NCI-H1105 (cell line): ENCODE results near the gene NFASC.

ENCODE experiments used
- DNase-seq: peaks from one replicate; lab custom pipeline; 2025; lab: John Stamatoyannopoulos, UW

Gene NFASC

DNA sequence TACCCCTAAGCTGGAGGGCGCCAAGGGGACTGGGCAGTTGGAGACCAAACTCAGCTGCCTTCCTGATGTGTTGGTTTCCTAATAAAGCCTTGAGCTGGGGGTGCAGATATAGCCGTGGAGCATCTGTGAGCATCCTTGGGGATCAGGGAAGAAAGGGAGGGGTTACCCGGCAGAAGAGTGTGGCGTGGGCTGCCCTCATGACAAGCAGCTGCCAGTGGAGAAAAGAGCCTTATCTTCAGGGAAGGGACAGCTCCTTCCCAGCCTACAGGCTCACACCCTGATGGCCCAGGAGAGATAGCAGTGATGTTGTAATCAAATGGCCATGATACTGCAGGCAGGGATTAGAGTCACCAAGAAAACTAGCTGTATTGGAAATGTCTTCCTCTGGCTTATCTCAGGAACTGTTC, 10.8 kb upstream of the NFASC start:
- no peak for DNase-seq

DNA sequence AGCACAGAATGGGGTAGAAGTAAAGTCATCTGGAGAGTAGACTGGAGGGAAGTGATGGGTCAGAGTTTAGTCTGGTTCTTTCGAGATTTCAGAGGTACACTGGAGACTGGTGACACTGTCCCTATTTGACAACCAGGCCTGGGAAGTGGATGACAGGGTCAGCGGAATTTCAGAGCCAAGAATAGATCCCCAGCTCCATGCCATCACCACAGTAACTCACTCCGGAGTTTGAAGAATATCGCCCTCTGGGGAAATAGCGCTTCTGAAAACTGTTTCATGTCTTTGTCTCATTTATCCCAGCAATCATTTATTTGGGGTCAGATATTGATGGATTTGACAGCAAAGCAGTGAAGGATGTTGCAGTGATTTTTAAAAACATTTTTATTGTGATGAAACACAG, 7.6 kb upstream of the NFASC start:
- no peak for DNase-seq

DNA sequence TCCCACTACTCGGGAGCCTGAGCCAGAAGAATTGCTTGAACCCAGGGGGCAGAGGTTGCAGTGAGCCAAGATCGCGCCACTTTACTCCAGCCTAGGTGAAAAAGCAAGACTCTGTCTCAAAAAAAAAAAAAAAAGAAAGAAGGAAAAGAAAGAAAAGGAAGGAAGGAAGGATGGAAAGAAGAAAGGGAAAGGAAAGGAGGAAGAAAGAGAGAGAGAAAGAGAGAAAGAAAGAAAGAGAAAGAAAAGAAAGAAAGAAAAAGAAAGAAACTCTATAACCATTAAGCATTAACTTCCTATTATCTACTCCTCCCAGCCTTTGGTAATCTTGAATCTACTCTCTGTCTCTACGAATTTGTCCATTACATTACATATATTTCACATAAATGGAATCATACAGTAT, 6.9 kb upstream of the NFASC start:
- no peak for DNase-seq

DNA sequence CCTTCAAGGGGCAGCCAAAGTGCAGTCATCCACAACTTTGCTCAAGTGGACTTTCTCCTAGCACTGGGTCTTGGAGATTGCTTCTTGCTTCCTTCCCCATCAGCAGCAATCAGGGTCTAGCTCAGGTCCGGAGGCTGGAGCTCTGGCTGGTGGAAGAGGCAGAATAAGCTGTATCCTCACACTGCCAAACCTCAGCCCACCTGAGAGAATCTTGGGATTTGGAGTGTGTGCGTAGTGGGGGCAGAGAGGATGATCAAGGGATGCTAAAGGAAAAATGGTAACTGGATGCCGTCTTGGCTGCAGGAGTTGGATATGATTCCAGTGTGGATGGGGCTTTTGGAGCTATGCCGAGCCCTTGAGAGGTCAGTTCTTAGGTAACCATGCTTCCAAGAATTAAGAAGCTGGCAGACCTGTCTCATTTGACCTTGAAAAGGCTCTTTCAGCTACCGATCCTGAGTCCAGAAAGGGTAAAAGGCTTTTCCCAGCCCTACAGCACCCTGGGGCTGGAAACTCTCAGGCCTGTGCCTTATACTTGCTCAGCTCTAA, 4.5 kb upstream of the NFASC start:
- no peak for DNase-seq

DNA sequence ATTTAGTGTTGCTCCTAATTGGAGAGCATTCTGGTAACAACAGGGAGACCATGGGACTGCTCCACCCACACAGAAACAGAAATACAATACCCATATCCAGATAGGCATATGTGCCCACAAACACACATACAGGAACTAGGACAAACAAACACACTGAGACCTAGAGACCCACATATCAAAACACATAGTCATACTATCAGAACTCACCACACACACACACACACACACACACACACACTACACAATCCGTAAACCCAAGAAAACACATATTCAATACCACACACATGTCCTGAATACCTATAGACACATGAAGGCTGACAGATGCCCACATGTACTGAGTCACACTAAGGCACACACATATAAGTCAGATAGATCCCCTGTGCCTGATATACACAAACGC, 3.5 kb upstream of the NFASC start:
- no peak for DNase-seq

DNA sequence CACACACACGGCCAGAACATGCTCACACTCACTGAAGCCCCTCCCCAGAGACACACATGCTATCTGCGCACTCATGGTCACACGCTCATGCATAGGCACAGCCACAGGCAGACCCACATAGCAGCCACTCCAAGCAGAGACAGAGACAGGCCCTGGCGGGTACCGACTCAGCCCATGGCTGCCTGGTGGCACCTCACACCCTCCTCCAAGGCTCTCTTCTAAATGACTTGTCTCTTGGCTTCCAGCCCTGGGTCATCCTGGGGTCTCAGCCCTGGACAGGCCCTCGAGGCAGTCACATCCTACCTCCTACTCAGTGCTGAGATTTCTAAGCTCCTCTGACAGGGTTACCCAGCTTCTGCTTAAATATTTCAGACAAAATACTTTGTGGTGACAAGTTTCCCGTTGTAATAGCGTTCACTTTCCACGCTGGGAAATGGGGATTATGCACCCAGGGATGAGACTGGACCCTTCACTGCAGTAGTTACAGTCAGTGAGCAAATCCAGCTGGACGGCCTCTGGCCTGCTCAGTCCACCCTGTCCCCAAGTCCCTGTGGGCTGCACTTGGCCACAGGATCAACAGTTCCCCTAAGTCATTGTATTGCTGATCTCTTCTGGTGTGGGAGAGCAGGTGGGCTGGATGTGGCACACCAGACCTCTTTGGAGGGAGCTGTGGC, 2.9 kb upstream of the NFASC start:
- no peak for DNase-seq

DNA sequence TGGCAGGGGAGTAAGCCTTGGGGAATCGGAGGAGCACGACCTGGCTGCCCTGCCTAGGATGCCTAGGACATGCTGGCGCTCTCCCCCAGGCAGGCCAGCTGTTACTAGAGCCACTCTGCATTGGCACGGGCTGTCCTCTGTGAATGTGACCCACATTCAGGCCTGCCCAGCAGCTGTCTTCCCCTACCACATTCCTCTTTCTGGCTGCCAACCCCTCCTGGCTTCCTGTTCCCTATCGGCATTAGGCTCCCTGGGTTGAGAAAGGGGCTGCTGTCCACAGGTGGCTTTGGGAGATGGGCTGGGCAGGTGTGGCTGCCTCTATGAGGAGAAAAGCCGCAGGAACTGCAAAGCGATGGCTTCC, 2.3 kb upstream of the NFASC start:
- DNase-seq: no peak

DNA sequence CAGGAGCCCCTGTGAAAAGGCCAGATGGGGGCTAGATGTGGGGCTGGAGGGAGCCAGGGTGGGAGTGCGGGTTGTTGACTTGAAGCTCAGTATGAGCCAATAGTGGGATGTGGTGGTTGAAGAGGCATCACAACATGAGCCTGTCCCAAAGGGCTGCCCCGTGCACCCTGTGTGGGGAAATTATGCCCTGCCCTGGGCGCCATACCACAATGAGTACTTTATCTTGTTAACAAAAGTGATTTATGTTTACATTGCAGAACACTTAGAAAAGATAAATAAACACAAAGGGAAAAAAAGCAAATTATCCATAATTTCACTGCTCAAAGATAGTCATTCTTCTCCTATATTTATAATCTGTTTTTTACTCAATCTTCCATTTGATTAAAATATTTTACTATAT, 1.6 kb upstream of the NFASC start:
- DNase-seq: no peak

DNA sequence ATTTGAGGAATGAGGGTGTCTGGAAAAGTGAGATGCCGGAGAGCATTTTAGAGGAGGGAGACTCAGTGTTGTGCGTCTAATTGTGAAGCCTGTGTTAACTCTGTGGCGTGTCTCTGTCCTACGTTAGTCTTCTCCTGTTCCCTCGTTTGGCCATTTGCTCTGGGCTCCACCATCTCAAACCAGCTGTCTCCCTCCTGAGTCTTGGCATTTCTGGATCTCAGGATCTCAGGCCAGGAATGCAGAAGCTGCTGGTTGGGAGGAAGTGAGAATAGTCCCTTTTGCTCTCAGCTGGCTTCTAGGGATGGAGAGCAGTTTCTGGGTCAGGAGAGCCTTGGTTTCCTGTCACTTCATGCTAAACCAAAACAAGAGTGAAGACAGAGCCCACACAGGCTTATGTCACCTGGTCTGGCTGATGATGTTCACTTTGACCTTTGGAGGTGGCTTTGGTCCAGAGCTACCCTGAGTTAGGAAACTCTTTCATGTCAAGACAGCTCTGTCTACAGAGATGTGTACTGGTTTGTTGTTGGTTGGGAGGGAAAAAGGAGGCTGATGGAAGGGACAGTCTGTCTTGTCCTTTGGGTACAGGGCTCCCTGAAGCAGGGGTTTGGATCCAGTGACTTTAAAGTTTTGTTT, 859 bp downstream of the NFASC start:
- DNase-seq: no peak

DNA sequence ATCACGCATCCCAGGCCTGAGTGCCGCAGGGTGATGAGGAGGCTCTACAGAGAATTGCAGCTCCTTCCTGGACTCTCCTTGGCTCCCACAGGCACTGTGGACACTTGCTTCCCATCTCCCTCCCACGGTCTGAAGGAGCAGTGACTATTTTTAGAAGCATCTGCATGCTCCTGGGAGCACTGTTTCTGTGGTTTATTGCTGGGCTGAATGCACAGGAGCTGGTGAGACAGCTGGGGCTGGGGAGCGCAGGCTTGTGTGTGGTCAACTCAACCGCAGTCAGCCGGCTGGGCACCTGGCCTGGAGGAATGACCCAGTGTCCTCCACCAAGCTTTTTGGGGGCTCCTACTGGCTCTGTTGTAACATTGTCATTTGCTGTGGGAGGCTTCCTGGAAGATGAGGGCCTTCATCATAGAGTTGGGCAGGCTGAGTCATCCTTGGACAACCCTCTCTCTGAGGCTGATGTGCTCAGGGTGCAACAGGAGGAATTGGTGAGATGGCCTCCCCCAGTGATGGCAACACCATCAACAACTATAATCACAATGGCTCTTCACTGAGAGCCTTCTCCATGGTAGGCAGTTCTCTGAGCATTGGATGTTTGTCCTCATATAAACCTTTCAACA, 1.7 kb downstream of the NFASC start:
- DNase-seq: no peak

DNA sequence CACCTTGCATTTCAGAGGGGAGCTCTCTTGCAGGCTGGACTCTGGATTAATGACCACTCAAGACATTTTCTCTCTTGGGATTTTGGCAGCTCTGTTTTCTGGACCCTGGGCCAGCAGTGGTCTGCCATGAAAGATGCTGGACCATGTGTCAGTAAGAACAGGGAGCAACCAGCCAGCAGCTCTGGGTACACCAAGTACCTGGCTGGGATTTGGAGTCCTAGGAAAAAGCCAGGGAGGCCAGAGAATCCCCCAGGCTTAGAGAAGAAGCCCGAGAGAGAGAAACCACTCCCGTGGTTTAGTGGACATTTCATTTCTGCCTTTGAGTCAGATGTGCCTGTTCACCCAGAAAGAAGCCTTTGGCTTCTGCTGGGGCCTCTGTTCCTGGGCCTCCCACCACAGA, 2.5 kb downstream of the NFASC start:
- no peak for DNase-seq

DNA sequence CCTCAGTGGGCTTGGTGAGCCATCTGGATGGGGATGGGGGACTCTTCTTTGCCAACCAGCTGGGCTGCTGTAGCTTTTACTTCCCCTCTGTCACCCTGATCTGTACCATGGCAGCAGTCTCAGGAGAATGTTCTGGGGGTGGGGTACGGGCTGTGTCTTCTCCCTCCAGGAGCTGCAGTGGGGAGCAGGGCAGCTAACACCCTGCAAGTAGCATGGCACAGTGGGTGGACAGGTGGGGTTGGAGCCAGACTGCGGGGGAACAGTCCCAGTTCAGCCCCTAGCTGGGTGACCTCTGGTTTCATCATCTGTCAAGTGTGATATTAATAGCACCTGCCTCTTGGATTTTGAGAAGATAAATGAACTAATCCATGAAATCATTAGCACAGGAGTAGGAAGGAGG, 3.1 kb downstream of the NFASC start:
- no peak for DNase-seq

DNA sequence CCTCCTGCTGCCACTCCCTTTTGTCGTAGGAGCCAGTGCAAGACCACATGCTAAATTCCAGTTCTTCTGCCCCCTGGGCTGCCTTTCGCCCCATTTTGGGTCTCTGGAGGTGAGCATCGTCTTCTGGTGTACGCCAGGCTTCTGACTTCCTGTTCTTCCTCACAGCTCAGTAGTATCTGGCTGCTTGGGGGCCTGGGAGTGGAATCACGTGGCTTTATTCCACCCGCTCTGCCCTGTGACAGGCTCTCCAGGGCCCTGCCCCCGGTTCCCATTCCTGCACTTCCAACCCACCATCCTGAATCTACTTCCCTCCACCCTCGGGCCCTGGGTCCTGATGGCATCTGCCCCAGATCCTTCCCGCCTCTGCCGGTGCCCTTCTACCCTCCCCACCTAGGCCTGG, 3.6 kb downstream of the NFASC start:
- no peak for DNase-seq

DNA sequence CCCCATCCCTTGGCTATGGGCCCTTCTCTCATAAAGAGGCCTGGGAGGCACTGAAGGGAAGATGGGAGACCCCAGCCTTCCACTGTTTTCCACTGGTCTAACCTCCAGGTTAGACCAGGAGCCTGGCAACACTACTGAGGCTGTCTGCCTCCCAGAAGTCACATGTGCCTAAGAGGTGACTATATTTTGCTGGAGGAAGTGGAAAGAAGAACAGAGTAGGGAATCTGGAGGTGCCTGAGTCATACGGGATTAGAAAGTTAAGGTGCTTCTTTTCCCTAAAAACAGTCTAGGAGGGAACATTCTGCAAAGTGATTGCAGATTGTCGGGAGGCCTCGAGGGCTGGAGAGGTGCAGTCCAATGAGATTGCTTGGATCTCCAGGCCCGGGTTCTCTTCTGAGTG, 4.6 kb downstream of the NFASC start:
- no peak for DNase-seq

DNA sequence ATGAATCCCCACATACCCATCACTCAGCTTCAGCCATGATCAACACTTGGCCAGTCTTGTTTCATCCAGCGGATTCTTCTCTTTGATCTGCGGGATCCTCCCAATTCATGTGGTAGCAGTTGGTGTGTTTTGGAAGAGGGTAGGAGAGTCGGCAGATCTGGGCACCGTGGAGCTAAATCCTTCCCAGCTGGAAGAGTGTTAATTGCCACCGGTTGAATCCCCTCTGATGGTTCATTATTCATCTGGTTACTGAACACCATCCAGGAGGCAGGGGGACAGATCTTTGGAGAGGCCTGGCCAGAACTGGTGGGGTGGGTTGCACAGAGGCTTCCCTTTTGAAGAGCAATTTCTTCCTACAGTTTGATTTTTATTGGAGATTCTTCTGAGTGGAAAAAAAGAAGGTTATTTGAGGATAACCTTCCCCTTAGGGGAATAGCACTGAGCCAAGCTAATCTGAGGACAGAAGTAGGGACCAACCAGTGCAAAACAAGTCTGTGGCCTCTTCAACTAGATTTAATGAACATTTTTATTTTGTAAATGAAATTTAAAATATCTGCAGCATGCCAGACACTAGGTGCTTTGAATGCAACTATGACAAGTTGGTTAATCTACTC, 8.1 kb downstream of the NFASC start:
- no peak for DNase-seq

DNA sequence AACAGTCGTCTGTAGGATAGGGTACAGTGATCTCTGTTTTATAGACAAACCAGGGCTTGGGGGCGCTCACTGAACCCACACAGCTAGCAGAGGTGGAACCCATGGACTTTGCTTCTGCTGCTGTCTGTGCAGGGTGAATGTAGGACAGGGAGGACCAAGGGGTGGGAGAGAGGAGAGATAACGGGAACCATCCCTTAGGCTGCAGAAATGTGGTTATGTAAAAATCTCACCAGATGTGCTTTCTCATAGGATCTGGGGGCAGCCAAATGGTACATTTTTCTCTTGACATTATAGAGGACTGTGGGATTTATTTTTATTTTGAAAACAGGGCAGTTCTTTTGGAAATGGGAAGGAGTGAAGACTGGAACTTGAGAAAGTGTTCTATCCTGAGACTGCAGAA, 8.7 kb downstream of the NFASC start:
- no peak for DNase-seq

DNA sequence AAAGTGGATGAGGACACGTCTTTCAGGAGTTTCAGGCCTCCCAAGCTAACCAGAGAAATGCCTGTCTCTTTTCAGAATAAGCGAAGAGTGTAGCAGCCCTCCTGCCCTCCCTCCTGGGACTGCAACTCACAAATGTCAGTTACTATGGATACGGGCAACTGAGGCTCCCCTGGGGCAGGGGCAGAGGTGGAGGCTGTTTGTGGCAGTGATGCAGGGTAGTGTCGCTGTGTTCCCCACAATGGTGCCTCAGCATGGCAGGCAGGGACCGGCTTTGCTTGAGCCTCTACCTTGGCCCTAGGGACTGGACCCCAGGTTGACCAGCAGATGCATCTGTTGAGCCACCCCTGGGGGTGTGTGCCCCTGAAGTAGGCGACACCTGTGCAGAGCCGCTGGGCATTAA, 10.2 kb downstream of the NFASC start:
- no peak for DNase-seq

DNA sequence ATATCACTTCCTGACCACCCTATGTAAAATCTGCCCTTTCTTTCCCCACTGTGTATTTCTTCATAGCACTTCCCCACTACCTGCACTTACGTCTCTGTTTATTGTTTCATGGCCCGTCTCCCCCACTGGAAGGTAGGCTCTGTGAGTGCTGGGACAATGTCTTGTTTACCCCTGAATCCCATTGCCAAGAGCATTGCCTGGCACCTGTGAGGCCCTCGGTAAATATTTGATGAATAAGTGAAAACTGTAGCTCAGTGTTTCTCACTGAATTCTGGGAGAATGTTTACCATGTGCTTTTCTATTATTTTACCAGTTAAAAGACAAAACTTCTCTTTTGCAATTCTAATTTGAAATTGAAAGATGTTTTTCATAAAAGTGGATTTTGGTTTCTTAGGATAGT, 11.8 kb downstream of the NFASC start:
- no peak for DNase-seq

DNA sequence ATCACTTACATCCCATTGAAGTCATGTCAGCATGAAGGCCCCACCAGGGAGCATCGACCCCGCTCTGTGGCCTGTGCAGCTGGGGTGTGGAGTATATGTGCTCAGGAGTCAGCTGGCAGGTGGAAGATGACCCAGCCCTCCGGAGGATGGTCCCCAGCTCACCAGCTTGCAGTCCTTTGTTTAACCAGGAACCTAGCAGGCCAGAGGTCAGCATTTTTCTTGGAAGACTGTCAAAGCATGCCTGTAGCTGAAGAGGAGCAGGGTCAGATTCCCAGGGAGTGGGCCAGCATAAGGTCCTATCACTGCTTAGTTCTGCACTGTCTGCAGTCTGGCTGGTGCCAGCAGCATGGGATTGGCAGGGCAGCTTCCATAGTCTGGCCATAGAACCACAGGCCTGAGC, 12.7 kb downstream of the NFASC start:
- DNase-seq: no peak

DNA sequence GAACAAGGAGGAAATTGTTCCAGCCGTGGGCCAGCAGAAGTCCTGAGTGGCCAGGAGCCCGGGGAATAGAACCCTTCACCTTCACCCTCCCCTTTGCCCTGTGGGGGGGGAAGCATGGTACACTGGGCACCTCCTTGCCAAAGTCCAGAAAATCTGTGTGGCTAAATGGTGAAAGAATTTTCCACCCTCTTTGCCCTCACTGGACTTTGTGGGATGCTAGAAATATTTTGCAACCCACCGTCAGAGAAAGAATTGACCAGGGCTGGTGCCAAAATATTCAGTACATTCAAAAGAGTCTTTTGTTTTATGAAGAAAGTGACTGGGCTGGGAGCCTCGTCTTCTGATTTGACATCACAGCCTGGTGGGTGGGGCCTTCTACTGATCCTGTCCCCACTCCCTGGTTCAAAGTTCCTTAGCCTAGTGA, 14.6 kb downstream of the NFASC start:
- no peak for DNase-seq

DNA sequence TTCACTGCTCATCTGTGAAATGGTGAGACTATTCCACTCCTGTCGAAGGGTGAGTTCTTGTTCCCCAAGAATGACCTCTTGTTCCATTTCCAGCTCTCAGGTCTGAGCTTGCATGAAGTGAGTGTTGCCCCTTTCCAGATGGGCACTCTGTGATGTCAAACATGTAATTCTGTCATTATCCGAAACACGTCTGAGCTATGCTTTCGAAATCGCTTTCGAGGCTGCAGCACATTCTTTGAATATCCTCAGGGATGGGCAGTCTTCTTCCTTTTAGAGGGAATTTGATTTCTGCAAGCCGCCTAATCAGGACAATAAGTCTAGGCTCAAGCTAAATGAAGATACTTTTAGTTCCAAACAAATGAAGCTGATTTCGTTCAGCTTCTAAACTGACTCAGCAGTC, 15.1 kb downstream of the NFASC start:
- DNase-seq: no peak

DNA sequence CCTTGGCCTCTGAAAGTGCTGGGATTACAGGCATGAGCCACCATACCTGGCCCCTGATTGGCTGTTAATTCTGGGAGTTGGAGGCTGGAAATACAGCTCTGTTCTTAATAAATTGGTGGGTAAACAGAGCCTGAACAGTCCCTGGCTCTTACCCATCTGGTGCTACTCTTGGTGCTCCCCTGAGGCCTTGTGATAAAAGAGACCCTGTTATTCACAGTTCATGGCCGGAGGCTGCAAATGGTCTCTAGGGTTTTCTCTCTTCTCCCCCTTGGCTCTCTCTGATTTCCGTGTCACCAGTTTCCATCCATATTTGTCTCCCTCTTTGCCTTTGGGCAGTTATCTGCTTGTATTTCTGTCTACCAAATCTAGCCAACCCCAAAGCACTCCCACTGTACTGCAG, 17.2 kb downstream of the NFASC start:
- DNase-seq: no peak

DNA sequence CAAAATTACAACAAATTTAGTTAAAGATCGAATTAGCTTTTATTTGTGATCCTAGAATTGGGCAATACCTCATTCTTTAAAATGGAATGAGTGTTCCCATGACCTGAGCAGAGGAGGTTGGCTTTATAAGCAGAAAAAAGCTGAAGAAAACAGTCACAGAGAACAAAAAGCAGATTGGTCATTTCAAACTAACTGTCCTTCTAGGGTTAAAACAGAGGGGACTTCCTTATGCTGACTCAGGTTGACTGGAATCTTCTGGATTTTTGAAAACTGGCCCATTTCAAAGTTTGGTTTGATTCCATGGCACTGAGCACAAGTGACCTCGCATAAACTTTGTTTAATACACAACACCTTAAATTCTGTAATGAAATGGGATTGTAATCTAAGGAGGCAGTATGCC, 17.6 kb downstream of the NFASC start:
- no peak for DNase-seq
